SJCRH30 (cell line): ENCODE results near the gene LBHD2. TPM values are rescaled to one million over a fixed set of nuclear protein-coding genes. Genes with fewer than 3 reads are reported as not detected.

Experiments used
- DNase-seq, 2 experiments: peaks; one replicate each; pipeline ENCODE4 v3.0.0-alpha.2; 2015 to 2020
- H3K27ac ChIP-seq: fragments of 250-450 bp; sonication (Bioruptor Pico); 2 replicates; pipeline ENCODE4 v1.5.1; 2020; ENCODE audit warnings: mild to moderate bottlenecking, moderate library complexity
- H3K27me3 ChIP-seq: fragments of 250-450 bp; sonication (Bioruptor Pico); 2 replicates; pipeline ENCODE4 v1.5.1; 2020; ENCODE audit warnings: mild to moderate bottlenecking, moderate library complexity
- H3K36me3 ChIP-seq: fragments of 250-450 bp; sonication (Bioruptor Pico); 2 replicates; pipeline ENCODE4 v1.5.1; 2020; ENCODE audit warnings: mild to moderate bottlenecking, moderate library complexity
- H3K4me1 ChIP-seq: fragments of 250-450 bp; sonication (Bioruptor Pico); 2 replicates; pipeline ENCODE4 v1.5.1; 2020; ENCODE audit warnings: mild to moderate bottlenecking, moderate library complexity
- H3K4me3 ChIP-seq: fragments of 250-450 bp; sonication (Bioruptor Pico); 2 replicates; pipeline ENCODE4 v1.5.1; 2020; ENCODE audit warnings: mild to moderate bottlenecking, moderate library complexity
- H3K9me3 ChIP-seq: fragments of 250-450 bp; sonication (Bioruptor Pico); replicated peaks from 2 replicates; pipeline ENCODE4 v1.5.1; 2020; ENCODE audit warnings: mild to moderate bottlenecking, moderate library complexity
- total RNA-seq: library from RNA; depleted of rRNA; stranded (reverse); fragments of >200 nt; shearing (Covaris generic); gene quantifications from 2 replicates; pipeline ENCODE4 v1.2.3, GENCODE V29; 2014

Gene LBHD2
- total RNA-seq, 1 experiment from 2014 or later, result not detected

GRCh38 chr14:103122947-103123633, 39.1 kb downstream of the LBHD2 start, which contains the start of gene TNFAIP2:
Gene TNFAIP2, plus strand, starts transcription at chr14:103123461. Its CDS starts 2,997 bp downstream, at chr14:103126458.
- peak within 1 kb of the TSS; percentile 63 for H3K27ac ChIP-seq
- no peak for DNase-seq
- H3K4me3 ChIP-seq, result peak within 1 kb of the TSS; percentile 41
- H3K27me3 ChIP-seq, result no peaks in the 10 kb centered on the region
- no peaks in the 10 kb centered on the region for H3K9me3 ChIP-seq
- no peaks in the 10 kb centered on the region for H3K36me3 ChIP-seq
- H3K4me1 ChIP-seq, result peaks cover 33% of the 10 kb centered on the region

- DNase-seq, result no peak
- Histone ChIP-seq H3K9me3 (no peaks in the 10 kb centered on the region), H3K4me1 (peaks cover 31% of the 10 kb centered on the region)
These were observed 39.9 kb downstream of the LBHD2 start for GRCh38 chr14:103123634-103124500.

GRCh38 chr14:103124501-103125001, 40.5 kb downstream of the LBHD2 start:
- H3K4me3 ChIP-seq, result no peak overlapping the region
- no peaks in the 10 kb centered on the region for H3K27me3 ChIP-seq
- H3K27ac ChIP-seq, result no peak overlapping the region
- H3K9me3 ChIP-seq, result no peaks in the 10 kb centered on the region
- H3K36me3 ChIP-seq, result no peaks in the 10 kb centered on the region
- no peak for DNase-seq
- peaks cover 36% of the 10 kb centered on the region for H3K4me1 ChIP-seq

More at GRCh38 chr14:103123634-103124500, 39.9 kb downstream of the LBHD2 start:
- no peaks in the 10 kb centered on the region for H3K36me3 ChIP-seq
- H3K27me3 ChIP-seq, result no peaks in the 10 kb centered on the region
- H3K4me3 ChIP-seq, result peak overlapping the region; percentile 23; the same call in 1 of the 2 replicates
- H3K27ac ChIP-seq, result no peak overlapping the region

- Histone ChIP-seq H3K4me3 (no peak overlapping the region), H3K27me3 (no peaks in the 10 kb centered on the region), H3K36me3 (no peaks in the 10 kb centered on the region), H3K27ac (no peak overlapping the region), H3K4me1 (peaks cover 40% of the 10 kb centered on the region), H3K9me3 (no peaks in the 10 kb centered on the region)
- DNase-seq, result no peak
These were observed 41.4 kb downstream of the LBHD2 start for GRCh38 chr14:103125098-103126070.

DNA sequence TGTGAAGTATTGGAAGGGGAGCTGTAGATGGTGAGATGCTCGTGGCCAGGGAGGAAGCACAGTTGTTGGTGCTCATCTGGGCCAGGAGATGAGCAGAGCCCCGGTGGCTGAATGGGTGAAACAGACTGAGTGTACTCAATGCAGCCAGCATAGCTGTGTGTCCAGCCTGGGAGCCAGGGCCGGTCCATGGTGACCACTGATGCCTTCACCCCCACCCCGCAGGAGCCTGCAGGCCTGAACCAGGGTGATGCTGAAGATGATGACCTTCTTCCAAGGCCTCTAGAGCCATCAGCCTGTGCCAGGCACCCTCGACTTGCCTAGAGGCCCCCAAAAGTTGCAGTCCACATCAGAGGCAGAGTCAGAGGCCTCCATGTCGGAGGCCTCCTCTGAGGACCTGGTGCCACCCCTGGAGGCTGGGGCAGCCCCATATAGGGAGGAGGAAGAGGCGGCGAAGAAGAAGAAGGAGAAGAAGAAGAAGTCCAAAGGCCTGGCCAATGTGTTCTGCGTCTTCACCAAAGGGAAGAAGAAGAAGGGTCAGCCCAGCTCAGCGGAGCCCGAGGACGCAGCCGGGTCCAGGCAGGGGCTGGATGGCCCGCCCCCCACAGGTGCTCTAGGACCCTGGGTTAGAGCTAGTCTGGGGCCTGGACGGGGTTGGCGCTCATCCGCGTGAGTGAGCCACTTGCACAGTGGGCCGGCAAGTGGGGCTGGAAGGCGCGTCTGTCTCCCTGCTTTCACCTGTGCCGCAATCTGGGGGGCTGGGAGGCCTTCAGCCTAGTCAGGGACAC, 42.3 kb downstream of the LBHD2 start:
- peaks cover 46% of the 10 kb centered on the region for H3K4me1 ChIP-seq
- no peak overlapping the region for H3K27ac ChIP-seq
- no peaks in the 10 kb centered on the region for H3K9me3 ChIP-seq
- no peak for DNase-seq
- no peaks in the 10 kb centered on the region for H3K27me3 ChIP-seq
- H3K36me3 ChIP-seq, result no peaks in the 10 kb centered on the region
- no peak overlapping the region for H3K4me3 ChIP-seq

DNA sequence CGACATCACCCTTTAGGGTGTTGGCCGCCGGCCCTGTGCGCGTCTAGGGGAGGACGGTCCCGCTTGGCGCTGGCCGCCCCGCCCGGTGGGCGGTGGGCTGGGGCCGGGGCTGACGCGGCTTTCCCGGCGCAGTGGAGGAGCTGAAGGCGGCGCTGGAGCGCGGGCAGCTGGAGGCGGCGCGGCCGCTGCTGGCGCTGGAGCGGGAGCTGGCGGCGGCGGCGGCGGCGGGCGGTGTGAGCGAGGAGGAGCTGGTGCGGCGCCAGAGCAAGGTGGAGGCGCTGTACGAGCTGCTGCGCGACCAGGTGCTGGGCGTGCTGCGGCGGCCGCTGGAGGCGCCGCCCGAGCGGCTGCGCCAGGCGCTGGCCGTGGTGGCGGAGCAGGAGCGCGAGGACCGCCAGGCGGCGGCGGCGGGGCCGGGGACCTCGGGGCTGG, 42.9 kb downstream of the LBHD2 start:
- H3K4me3 ChIP-seq, result no peak overlapping the region
- no peak for DNase-seq
- H3K27me3 ChIP-seq, result no peaks in the 10 kb centered on the region
- H3K4me1 ChIP-seq, result peaks cover 43% of the 10 kb centered on the region
- no peaks in the 10 kb centered on the region for H3K9me3 ChIP-seq
- no peak overlapping the region for H3K27ac ChIP-seq
- H3K36me3 ChIP-seq, result no peaks in the 10 kb centered on the region

DNA sequence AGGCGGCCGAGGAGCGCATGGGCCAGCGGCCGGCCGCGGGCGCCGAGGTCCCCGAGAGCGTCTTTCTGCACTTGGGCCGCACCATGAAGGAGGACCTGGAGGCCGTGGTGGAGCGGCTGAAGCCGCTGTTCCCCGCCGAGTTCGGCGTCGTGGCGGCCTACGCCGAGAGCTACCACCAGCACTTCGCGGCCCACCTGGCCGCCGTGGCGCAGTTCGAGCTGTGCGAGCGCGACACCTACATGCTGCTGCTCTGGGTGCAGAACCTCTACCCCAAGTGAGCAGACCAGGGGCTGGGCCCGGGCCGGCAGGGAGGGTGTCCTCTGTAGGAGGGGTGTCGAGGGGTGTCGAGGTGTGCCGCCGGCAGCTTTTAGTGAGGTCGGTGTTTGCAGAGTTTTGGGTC, 43.3 kb downstream of the LBHD2 start:
- no peaks in the 10 kb centered on the region for H3K9me3 ChIP-seq
- H3K36me3 ChIP-seq, result no peaks in the 10 kb centered on the region
- H3K27me3 ChIP-seq, result no peaks in the 10 kb centered on the region
- no peak for DNase-seq
- no peak overlapping the region for H3K27ac ChIP-seq
- H3K4me1 ChIP-seq, result peaks cover 44% of the 10 kb centered on the region
- H3K4me3 ChIP-seq, result no peak overlapping the region

DNA sequence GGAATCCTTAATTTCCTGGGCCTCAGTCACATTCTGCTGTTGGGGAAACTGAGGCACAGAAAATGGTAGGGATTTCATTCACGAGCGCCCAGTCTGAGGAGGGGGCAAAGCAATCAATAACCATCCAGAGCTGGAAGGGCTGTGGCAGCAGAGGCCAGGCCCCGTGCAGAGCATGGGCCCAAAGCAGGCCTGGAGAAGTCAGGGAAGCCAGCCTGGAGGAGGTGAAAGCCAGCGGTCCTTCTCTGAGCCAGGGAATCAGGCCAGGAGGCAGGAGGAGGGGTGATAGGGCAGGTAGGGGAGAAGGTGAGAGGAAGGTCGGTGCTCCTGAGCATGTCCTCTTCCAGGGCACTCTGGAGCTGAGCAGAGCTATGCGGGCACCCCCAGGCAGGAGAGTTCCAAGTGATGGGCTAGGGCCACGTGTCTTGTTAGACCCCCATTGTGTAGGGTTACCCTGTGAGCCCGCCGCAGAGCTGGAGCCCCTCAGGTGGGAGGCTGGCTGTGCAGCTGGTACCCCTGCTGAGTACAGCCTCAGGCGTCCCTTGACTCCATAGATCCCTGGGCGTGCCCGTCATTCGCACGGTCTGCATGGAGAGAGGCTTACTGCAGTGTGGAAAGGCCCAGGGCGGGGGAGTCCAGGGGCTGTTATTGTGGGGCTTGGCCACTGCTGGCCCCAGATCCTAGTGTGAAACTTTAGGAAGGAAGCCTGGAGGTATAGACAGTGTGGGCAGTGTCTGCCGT, 44.0 kb downstream of the LBHD2 start:
- Histone ChIP-seq H3K27ac (no peak overlapping the region), H3K9me3 (no peaks in the 10 kb centered on the region), H3K4me1 (peaks cover 46% of the 10 kb centered on the region), H3K4me3 (no peak overlapping the region), H3K27me3 (no peaks in the 10 kb centered on the region), H3K36me3 (no peaks in the 10 kb centered on the region)
- no peak for DNase-seq

GRCh38 chr14:103128631-103129300, 44.8 kb downstream of the LBHD2 start:
- no peaks in the 10 kb centered on the region for H3K36me3 ChIP-seq

GRCh38 chr14:103129301-103130016, 45.4 kb downstream of the LBHD2 start:
- no peak overlapping the region for H3K27ac ChIP-seq
- no peaks in the 10 kb centered on the region for H3K27me3 ChIP-seq
- no peak for DNase-seq
- H3K4me1 ChIP-seq, result peaks cover 40% of the 10 kb centered on the region
- H3K9me3 ChIP-seq, result no peaks in the 10 kb centered on the region
- H3K36me3 ChIP-seq, result no peaks in the 10 kb centered on the region
- H3K4me3 ChIP-seq, result no peak overlapping the region

More at GRCh38 chr14:103128631-103129300, 44.8 kb downstream of the LBHD2 start:
- Histone ChIP-seq H3K9me3 (no peaks in the 10 kb centered on the region), H3K4me3 (no peak overlapping the region), H3K27ac (no peak overlapping the region), H3K27me3 (no peaks in the 10 kb centered on the region), H3K4me1 (peaks cover 43% of the 10 kb centered on the region)
- DNase-seq, result peak in 1 of 2 experiments; percentile 7

DNA sequence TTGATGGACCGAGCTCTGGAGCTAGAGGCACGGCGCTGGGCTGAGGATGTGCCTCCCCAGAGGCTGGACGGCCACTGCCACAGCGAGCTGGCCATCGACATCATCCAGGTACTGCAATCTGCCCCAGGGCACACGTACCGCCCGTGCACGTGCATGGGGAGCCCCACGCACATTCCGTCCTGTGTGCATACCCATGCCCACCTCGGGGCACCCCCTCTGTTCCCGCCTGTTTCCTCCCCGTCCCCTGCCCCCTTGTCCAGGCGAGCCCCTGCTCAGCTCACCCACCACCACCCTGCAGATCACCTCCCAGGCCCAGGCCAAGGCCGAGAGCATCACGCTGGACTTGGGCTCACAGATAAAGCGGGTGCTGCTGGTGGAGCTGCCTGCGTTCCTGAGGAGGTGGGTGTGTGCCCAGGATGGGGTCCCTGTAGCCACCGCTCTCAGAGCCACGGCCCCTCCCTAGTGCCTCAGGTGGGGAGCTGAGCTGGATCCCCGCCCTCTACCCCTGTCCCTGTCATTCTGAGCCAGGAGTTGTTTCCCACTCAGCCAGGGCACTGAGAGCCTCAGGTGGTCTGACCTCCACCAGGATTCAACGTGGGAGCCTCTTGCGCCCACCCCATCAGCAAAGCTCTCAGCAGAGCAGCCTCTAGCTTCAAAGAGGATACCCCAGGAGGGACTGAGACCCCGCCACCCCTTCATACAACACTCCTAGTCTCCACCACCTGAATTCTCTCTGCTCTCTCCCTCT, 46.2 kb downstream of the LBHD2 start:
- Histone ChIP-seq H3K4me3 (no peak overlapping the region), H3K27me3 (no peaks in the 10 kb centered on the region), H3K4me1 (peaks cover 40% of the 10 kb centered on the region), H3K9me3 (no peaks in the 10 kb centered on the region), H3K27ac (peak overlapping the region; percentile 25; the same call in 1 of the 2 replicates), H3K36me3 (no peaks in the 10 kb centered on the region)
- no peak for DNase-seq
